Skeletal muscle tissue (tissue), 4 donors: ENCODE measurements around the gene TNFSF13B. TPM values are rescaled to one million over a fixed set of nuclear protein-coding genes. Genes with fewer than 3 reads are reported as not detected.
"Not testable (repeated sequence)": the region's sequence is repeated elsewhere in the genome, so short reads cannot be mapped to it uniquely, and the experiment has no call there.

Source experiments
- H3K27ac ChIP-seq: one replicate; pipeline ENCODE4 v1.7.0; 2013; ENCODE audit warnings: mild to moderate bottlenecking, low read depth, low read length, inconsistent platforms
- H3K27me3 ChIP-seq, 3 donors: one replicate each; pipeline ENCODE4 v1.7.0; 2013; ENCODE audit warnings: low read length in 3 of 3; ENCODE audit not compliant: control insufficient read depth in 3 of 3, insufficient read depth in 3 of 3
- H3K36me3 ChIP-seq, 3 donors: one replicate each; pipeline ENCODE4 v1.7.0; 2013; ENCODE audit warnings: low read length in 3 of 3; ENCODE audit not compliant: control insufficient read depth in 3 of 3, insufficient read depth in 3 of 3
- H3K4me1 ChIP-seq, 3 donors: one replicate each; pipeline ENCODE4 v1.7.0; 2013; ENCODE audit warnings: low read length in 3 of 3, mild to moderate bottlenecking in 3 of 3; ENCODE audit not compliant: control insufficient read depth in 3 of 3, insufficient read depth in 3 of 3
- H3K4me3 ChIP-seq, 3 donors: one replicate each; pipeline ENCODE4 v1.7.0; 2013; ENCODE audit warnings: low read length in 3 of 3
- H3K9ac ChIP-seq, 3 donors: one replicate each; pipeline ENCODE4 v1.7.0; 2013; ENCODE audit warnings: low read length in 3 of 3, mild to moderate bottlenecking in 3 of 3, moderate library complexity in 2 of 3, low read depth in 1 of 3
- H3K9me3 ChIP-seq, 3 donors: one replicate each; pipeline ENCODE4 v1.7.0; 2013; ENCODE audit warnings: low read length in 3 of 3; ENCODE audit not compliant: control insufficient read depth in 3 of 3
- total RNA-seq: library from RNA; depleted of rRNA; stranded (reverse); fragments of >200 nt; gene quantifications from one replicate; pipeline ENCODE4 v1.2.3, GENCODE V29; 2014
- donor health status: Osteomylitis.

Gene TNFSF13B
- total RNA-seq, 1 donor from 2014 or later = 1.6 TPM

DNA sequence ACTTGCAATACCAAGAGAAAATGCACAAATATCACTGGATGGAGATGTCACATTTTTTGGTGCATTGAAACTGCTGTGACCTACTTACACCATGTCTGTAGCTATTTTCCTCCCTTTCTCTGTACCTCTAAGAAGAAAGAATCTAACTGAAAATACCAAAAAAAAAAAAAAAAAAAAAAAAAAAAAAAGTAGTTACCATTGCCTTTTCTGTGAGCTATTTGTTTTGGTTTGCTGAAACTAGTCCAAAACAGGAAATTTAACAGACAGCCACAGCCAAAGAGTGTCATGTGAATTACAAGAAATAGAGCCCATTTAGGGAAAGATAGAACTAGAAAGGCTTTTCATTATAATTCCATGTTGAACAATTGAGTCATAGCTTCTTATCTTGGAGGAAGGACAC, 37.3 kb downstream of the TNFSF13B start:
- Histone ChIP-seq H3K4me1 (no peaks in the 10 kb centered on the region), H3K4me3 (no peak overlapping the region), H3K9me3 (no peaks in the 10 kb centered on the region), H3K27me3 (no peaks in the 10 kb centered on the region), H3K27ac (no peak overlapping the region), H3K36me3 (no peaks in the 10 kb centered on the region), H3K9ac (no peak overlapping the region)

- H3K36me3 ChIP-seq, H3K4me3 ChIP-seq, H3K27ac ChIP-seq, H3K4me1 ChIP-seq, H3K9me3 ChIP-seq, H3K27me3 ChIP-seq, H3K9ac ChIP-seq: not testable (repeated sequence)
Observed at GRCh38 chr13:108311596-108311995, 42.1 kb downstream of the TNFSF13B start.

DNA sequence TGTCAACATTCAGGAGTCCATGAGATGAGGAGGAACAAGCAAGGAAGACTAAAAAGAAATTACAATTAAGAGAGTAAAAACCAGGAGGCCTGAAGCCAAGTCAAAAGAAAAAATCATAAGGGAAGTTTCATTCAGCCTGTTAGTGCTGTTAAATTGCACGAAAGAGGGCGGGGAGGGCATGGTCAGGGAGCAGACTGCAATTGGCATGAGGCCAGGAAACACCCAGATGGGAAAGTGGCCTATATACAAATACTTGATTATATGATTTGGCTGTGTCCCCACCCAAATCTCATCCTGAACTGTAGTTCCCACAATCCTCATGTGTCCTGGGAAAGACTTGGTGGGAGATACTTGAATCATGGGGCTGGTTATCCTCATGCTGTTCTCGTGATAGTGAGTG, 43.9 kb downstream of the TNFSF13B start:
- no peak overlapping the region for H3K4me3 ChIP-seq
- H3K27me3 ChIP-seq = no peaks in the 10 kb centered on the region

GRCh38 chr13:108315273-108315672, 45.8 kb downstream of the TNFSF13B start:
- no peak overlapping the region for H3K27ac ChIP-seq
- H3K9me3 ChIP-seq = no peaks in the 10 kb centered on the region
- H3K9ac ChIP-seq = no peak overlapping the region
- H3K27me3 ChIP-seq = no peaks in the 10 kb centered on the region
- no peak overlapping the region for H3K4me3 ChIP-seq
- no peaks in the 10 kb centered on the region for H3K36me3 ChIP-seq
- H3K4me1 ChIP-seq = no peaks in the 10 kb centered on the region

More for the DNA sequence above, 43.9 kb downstream of the TNFSF13B start:
- no peak overlapping the region for H3K27ac ChIP-seq
- no peak overlapping the region for H3K9ac ChIP-seq
- no peaks in the 10 kb centered on the region for H3K4me1 ChIP-seq
- no peaks in the 10 kb centered on the region for H3K36me3 ChIP-seq
- no peaks in the 10 kb centered on the region for H3K9me3 ChIP-seq

DNA sequence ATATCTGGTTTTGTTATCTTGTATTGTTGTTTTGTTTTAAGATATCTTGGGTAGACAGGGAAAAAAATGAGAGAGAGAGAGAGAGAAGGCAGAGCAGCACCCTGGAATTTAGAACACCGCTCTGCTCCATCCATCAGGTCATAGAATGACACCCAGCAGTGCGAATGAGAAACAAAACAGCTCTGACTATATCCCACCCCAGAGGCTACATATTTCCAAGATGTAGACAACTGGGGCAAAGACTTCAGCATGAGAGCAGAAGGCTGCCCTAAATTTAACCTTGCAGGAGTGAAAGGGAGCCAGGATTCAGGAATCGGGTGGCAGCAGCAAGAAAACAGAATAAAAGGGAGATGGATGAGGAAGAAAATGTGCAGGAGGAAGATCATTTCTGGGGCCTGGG, 46.5 kb downstream of the TNFSF13B start:
- H3K4me1 ChIP-seq = no peaks in the 10 kb centered on the region
- no peaks in the 10 kb centered on the region for H3K9me3 ChIP-seq
- no peaks in the 10 kb centered on the region for H3K36me3 ChIP-seq
- no peak overlapping the region for H3K9ac ChIP-seq
- H3K27ac ChIP-seq = no peak overlapping the region
- H3K4me3 ChIP-seq = no peak overlapping the region
- no peaks in the 10 kb centered on the region for H3K27me3 ChIP-seq

DNA sequence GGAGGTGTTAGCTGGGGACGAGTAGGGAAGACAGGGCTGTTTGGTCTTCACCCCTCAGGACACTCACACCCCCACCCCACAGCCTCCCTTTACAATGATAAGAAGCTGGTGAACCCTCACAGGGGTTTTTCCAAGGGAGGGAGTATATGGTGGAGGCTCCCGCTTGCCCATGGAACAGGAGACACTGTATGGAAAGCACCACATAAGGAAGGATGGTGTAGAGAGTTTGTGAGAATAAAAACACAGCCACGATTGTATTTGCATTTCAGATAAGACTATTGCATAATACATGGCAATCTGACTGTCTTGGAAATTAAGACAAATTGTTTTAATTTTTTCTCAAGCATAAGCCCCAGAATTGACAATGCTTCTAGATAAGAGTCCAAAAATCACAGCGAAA, 46.9 kb downstream of the TNFSF13B start:
- no peaks in the 10 kb centered on the region for H3K4me1 ChIP-seq
- no peaks in the 10 kb centered on the region for H3K9me3 ChIP-seq
- no peak overlapping the region for H3K9ac ChIP-seq
- no peak overlapping the region for H3K4me3 ChIP-seq
- H3K27me3 ChIP-seq = no peaks in the 10 kb centered on the region
- H3K27ac ChIP-seq = no peak overlapping the region
- H3K36me3 ChIP-seq = no peaks in the 10 kb centered on the region

- H3K4me1 ChIP-seq = no peaks in the 10 kb centered on the region
- H3K27ac ChIP-seq = no peak overlapping the region
- peaks cover 0 to under 1% (median 0%) of the 10 kb centered on the region in 3 donors for H3K27me3 ChIP-seq
Observed at GRCh38 chr13:108322206-108322824, 52.8 kb downstream of the TNFSF13B start.

GRCh38 chr13:108323031-108323430, 53.5 kb downstream of the TNFSF13B start:
- Histone ChIP-seq H3K36me3 (no peaks in the 10 kb centered on the region), H3K27me3 (peaks cover 0 to 2% (median 0%) of the 10 kb centered on the region in 3 donors), H3K27ac (no peak overlapping the region), H3K4me3 (no peak overlapping the region), H3K9ac (no peak overlapping the region), H3K9me3 (no peaks in the 10 kb centered on the region), H3K4me1 (no peaks in the 10 kb centered on the region)

More at GRCh38 chr13:108322206-108322824, 52.8 kb downstream of the TNFSF13B start:
- no peak overlapping the region for H3K9ac ChIP-seq
- H3K9me3 ChIP-seq = no peaks in the 10 kb centered on the region
- no peak overlapping the region for H3K4me3 ChIP-seq
- H3K36me3 ChIP-seq = no peaks in the 10 kb centered on the region

- Histone ChIP-seq H3K27ac (no peak overlapping the region), H3K36me3 (no peaks in the 10 kb centered on the region), H3K9ac (no peak overlapping the region), H3K4me1 (no peaks in the 10 kb centered on the region), H3K4me3 (no peak overlapping the region), H3K27me3 (peaks cover 0 to 6% (median 6%) of the 10 kb centered on the region in 3 donors), H3K9me3 (no peaks in the 10 kb centered on the region)
Observed at GRCh38 chr13:108325863-108326262, 56.3 kb downstream of the TNFSF13B start.

DNA sequence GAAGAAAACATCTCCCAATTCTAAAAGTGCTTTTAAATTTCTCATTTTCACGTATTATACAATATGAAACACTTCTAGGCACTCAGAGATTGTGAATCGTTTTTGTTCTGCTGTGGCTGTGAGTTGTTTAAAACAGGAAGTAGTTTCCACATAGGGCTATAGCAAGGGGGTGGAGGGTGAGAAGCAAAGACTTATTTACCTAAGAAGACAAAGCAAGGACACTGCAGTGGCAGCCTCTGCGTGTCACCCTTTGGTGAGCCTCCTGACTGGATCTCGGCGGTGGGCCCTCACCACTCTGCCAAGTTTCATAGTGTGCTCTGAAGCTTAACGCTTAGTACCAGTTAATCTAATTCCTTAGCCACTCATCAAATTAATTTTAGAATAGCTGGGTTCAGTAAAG, 56.8 kb downstream of the TNFSF13B start:
- no peaks in the 10 kb centered on the region for H3K9me3 ChIP-seq
- no peak overlapping the region for H3K4me3 ChIP-seq
- H3K36me3 ChIP-seq = no peaks in the 10 kb centered on the region
- H3K4me1 ChIP-seq = no peaks in the 10 kb centered on the region
- H3K27ac ChIP-seq = no peak overlapping the region
- H3K27me3 ChIP-seq = peaks cover 0 to 6% (median 6%) of the 10 kb centered on the region in 3 donors
- no peak overlapping the region for H3K9ac ChIP-seq
